Mesenchymal stem cell (in vitro differentiated cells and primary cell): ENCODE measurements around the gene BGLAP.

Experiments
- DNase-seq: peaks from one replicate; pipeline ENCODE4 v3.0.0-alpha.2; 2013
- H2AFZ ChIP-seq: one replicate; pipeline ENCODE4 v1.6.1; 2013; ENCODE audit warnings: low read depth, mild to moderate bottlenecking, control low read depth, inconsistent platforms, low read length, moderate library complexity
- H2AK5ac ChIP-seq: 2 replicates; pipeline ENCODE4 v1.6.1; 2013; ENCODE audit warnings: low read length, moderate library complexity, mild to moderate bottlenecking, inconsistent platforms; ENCODE audit not compliant: severe bottlenecking
- H2BK120ac ChIP-seq: one replicate; pipeline ENCODE4 v1.6.1; 2013; ENCODE audit warnings: low read depth, mild to moderate bottlenecking, inconsistent platforms, low read length, moderate library complexity
- H2BK12ac ChIP-seq, 2 experiments: one replicate each; pipeline ENCODE4 v1.6.1; 2013; ENCODE audit warnings: inconsistent platforms in 2 of 2, low read length in 2 of 2, mild to moderate bottlenecking in 2 of 2, moderate library complexity in 2 of 2, control low read depth in 1 of 2
- H2BK15ac ChIP-seq: one replicate; pipeline ENCODE4 v1.6.1; 2013; ENCODE audit warnings: mild to moderate bottlenecking, low read depth, inconsistent platforms; ENCODE audit not compliant: poor library complexity, severe bottlenecking
- H2BK5ac ChIP-seq: 2 replicates; pipeline ENCODE4 v1.6.1; 2013; ENCODE audit warnings: low read depth, mild to moderate bottlenecking, low read length, control low read depth, inconsistent platforms; ENCODE audit not compliant: poor library complexity, severe bottlenecking
- H3K14ac ChIP-seq, 2 experiments: one replicate each; pipeline ENCODE4 v1.6.1; 2013; ENCODE audit warnings: inconsistent platforms in 2 of 2, low read length in 2 of 2, control low read depth in 1 of 2, mild to moderate bottlenecking in 1 of 2, moderate library complexity in 1 of 2
- H3K18ac ChIP-seq, 2 experiments: one replicate each; pipeline ENCODE4 v1.6.1; 2013; ENCODE audit warnings: inconsistent platforms in 2 of 2, low read length in 2 of 2, control low read depth in 1 of 2, low read depth in 1 of 2, mild to moderate bottlenecking in 1 of 2
- H3K23ac ChIP-seq, 2 experiments: one replicate each; pipeline ENCODE4 v1.6.1; 2013; ENCODE audit warnings: inconsistent platforms in 2 of 2, low read length in 2 of 2, mild to moderate bottlenecking in 2 of 2, moderate library complexity in 2 of 2, control low read depth in 1 of 2
- H3K27ac ChIP-seq: 2 replicates; pipeline ENCODE4 v1.5.1; 2013; ENCODE audit warnings: mild to moderate bottlenecking, moderate library complexity, low read length, control low read depth, inconsistent platforms; ENCODE audit not compliant: poor library complexity, severe bottlenecking
- H3K27me3 ChIP-seq, 2 experiments: 2 replicates each; pipeline versions ENCODE4 v1.6.1 to v1.7.0; 2013; ENCODE audit warnings: low read length in 2 of 2, mild to moderate bottlenecking in 2 of 2, moderate library complexity in 2 of 2, control low read depth in 1 of 2, inconsistent platforms in 1 of 2; ENCODE audit not compliant: control insufficient read depth in 1 of 2, insufficient read depth in 1 of 2
- H3K36me3 ChIP-seq, 2 experiments: 2 replicates each; pipeline versions ENCODE4 v1.6.1 to v1.7.0; 2013; ENCODE audit warnings: low read length in 2 of 2, control low read depth in 1 of 2, inconsistent platforms in 1 of 2, low read depth in 1 of 2, mild to moderate bottlenecking in 1 of 2; ENCODE audit not compliant: insufficient read depth in 2 of 2, control insufficient read depth in 1 of 2
- H3K4ac ChIP-seq, 2 experiments: one replicate each; pipeline ENCODE4 v1.6.1; 2013; ENCODE audit warnings: inconsistent platforms in 2 of 2, low read length in 2 of 2, mild to moderate bottlenecking in 2 of 2, moderate library complexity in 2 of 2, control low read depth in 1 of 2, low read depth in 1 of 2
- H3K4me1 ChIP-seq: 2 replicates; pipeline ENCODE4 v1.6.1; 2013; ENCODE audit warnings: low read depth, low read length, control low read depth; ENCODE audit not compliant: control insufficient read depth, insufficient read depth
- H3K4me2 ChIP-seq: 2 replicates; pipeline ENCODE4 v1.6.1; 2013; ENCODE audit warnings: low read length, mild to moderate bottlenecking, inconsistent platforms; ENCODE audit not compliant: poor library complexity, severe bottlenecking
- H3K4me3 ChIP-seq, 2 experiments: 2 replicates each; pipeline versions ENCODE4 v1.5.1 to v1.7.0; 2013; ENCODE audit warnings: low read length in 2 of 2, mild to moderate bottlenecking in 2 of 2, control low read depth in 1 of 2, low read depth in 1 of 2; ENCODE audit not compliant: insufficient read depth in 1 of 2
- H3K79me1 ChIP-seq: replicated peaks from 2 replicates; pipeline ENCODE4 v1.6.1; 2013; ENCODE audit warnings: mild to moderate bottlenecking, control low read depth, low read length, inconsistent platforms; ENCODE audit not compliant: poor library complexity, severe bottlenecking
- H3K9ac ChIP-seq: 2 replicates; pipeline ENCODE4 v1.7.0; 2013; ENCODE audit warnings: mild to moderate bottlenecking, low read length, moderate library complexity
- H3K9me3 ChIP-seq: 2 replicates; pipeline ENCODE4 v1.7.0; 2013; ENCODE audit warnings: mild to moderate bottlenecking, low read length; ENCODE audit not compliant: control insufficient read depth
- H4K8ac ChIP-seq: one replicate; pipeline ENCODE4 v1.6.1; 2013; ENCODE audit warnings: inconsistent platforms, mild to moderate bottlenecking, low read length, moderate library complexity
- H4K91ac ChIP-seq: one replicate; pipeline ENCODE4 v1.6.1; 2013; ENCODE audit warnings: mild to moderate bottlenecking, low read length, inconsistent platforms
- WGBS: methylation state at CpG from one replicate; pipeline ENCODE4 v1.1.7; 2013; ENCODE audit warnings: mixed read lengths; 5-methylcytosine and 5-hydroxymethylcytosine counted together

BGLAP gene

GRCh38 chr1:156259805-156260204 lies 17.8 kb downstream of the BGLAP start:
- peaks cover 81 to 84% of the 10 kb centered on the region in 2 experiments for H3K36me3 ChIP-seq
- no peak overlapping the region for H3K4me3 ChIP-seq
- H3K14ac ChIP-seq, result no peak overlapping the region
- H3K9ac ChIP-seq, result no peak overlapping the region
- no peak overlapping the region for H2BK12ac ChIP-seq
- WGBS, result 86% methylated on average over 1 of the region's 3 CpGs
- no peak overlapping the region for H3K4ac ChIP-seq
- H4K8ac ChIP-seq, result no peak overlapping the region
- no peak overlapping the region for H2AFZ ChIP-seq
- H3K18ac ChIP-seq, result no peak overlapping the region
- no peak overlapping the region for H3K4me2 ChIP-seq
- no peak overlapping the region for H3K27ac ChIP-seq
- H2BK5ac ChIP-seq, result no peak overlapping the region
- peak; percentile 32 for DNase-seq
- H3K23ac ChIP-seq, result no peak overlapping the region
- no peak overlapping the region for H2BK120ac ChIP-seq
- peaks cover 32% of the 10 kb centered on the region for H3K79me1 ChIP-seq
- H3K4me1 ChIP-seq, result no peaks in the 10 kb centered on the region
- H4K91ac ChIP-seq, result no peak overlapping the region
- no peaks in the 10 kb centered on the region for H3K27me3 ChIP-seq
- no peak overlapping the region for H2BK15ac ChIP-seq
- H2AK5ac ChIP-seq, result no peak overlapping the region
- H3K9me3 ChIP-seq, result no peaks in the 10 kb centered on the region

DNA sequence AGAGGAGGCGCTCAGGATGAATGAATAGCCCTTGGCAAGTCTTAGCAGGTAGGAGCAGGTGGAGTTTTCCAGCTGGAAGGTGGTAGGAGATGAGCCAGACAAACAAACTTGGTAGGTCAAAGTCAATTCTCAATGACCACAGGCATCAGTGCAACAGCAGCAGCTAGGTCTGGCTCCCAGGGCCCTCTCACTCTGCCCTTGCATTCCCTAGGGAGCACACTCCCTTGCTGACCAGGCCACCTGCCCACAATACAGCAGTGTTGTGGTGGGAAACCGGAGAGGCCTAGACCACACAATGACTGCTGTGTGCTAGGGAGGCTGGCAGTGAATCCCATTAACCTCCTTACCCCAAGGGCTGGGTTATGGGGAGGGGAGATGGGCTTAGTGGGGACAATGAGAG lies 18.9 kb downstream of the BGLAP start:
- H3K79me1 ChIP-seq, result peaks cover 37% of the 10 kb centered on the region
- H3K36me3 ChIP-seq, result peaks cover 85 to 88% of the 10 kb centered on the region in 2 experiments
- no peak overlapping the region for H3K9ac ChIP-seq
- H3K23ac ChIP-seq, result no peak overlapping the region
- H4K91ac ChIP-seq, result no peak overlapping the region
- no peaks in the 10 kb centered on the region for H3K27me3 ChIP-seq
- no peak overlapping the region for H3K27ac ChIP-seq
- H4K8ac ChIP-seq, result no peak overlapping the region
- DNase-seq, result no peak
- no peak overlapping the region for H3K4ac ChIP-seq
- no peak overlapping the region for H2BK12ac ChIP-seq
- no peak overlapping the region for H2AFZ ChIP-seq
- H3K9me3 ChIP-seq, result no peaks in the 10 kb centered on the region
- no peak overlapping the region for H3K4me2 ChIP-seq
- no peak overlapping the region for H2AK5ac ChIP-seq
- no peak overlapping the region for H2BK120ac ChIP-seq
- H3K4me1 ChIP-seq, result no peaks in the 10 kb centered on the region
- 100% methylated on average over 2 of the region's 2 CpGs for WGBS
- no peak overlapping the region for H3K4me3 ChIP-seq
- H3K18ac ChIP-seq, result no peak overlapping the region
- no peak overlapping the region for H2BK5ac ChIP-seq
- no peak overlapping the region for H3K14ac ChIP-seq
- no peak overlapping the region for H2BK15ac ChIP-seq

DNA sequence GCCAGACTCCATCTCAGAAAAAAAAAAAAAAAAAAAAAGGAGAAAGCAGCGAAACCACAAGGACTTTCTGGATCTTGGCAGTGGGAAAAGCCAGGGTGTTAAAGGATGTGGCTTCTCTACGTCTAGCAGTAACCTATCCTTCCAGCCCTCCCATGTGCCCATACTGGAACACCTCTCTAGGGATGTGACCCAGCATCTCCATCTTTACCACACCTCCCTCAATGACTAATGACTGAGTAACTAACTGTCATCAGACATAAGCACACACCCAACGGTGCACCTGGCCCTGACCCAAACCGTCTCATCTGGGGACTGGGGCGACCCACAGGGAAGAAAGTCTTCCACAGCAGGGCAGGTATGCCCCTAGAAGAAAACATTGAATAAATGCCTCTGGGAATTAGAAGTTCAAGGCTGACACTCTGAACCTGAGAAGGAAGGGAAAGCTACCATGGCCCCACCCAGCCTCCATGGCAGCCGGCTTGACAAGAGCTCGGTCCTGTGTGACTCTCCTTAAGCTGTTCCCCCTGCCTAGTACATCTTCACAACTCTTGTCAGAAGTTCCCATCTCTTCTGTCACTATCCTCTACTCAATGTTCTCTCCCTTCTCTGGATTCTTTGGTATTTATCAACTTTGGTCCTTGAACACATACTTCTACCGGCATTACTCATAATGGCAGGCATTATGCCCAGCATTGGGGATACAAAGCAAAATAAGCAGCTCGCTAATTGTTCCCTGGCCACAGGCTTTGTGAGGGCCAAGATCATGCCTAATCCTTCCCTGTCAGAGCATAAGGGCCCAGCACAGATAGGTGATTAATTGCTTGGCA lies 20.7 kb downstream of the BGLAP start:
- Histone ChIP-seq H4K91ac (no peak overlapping the region), H2BK120ac (no peak overlapping the region), H3K23ac (no peak overlapping the region), H4K8ac (no peak overlapping the region), H3K4me1 (no peaks in the 10 kb centered on the region), H3K14ac (no peak overlapping the region), H3K18ac (no peak overlapping the region), H3K9ac (peak overlapping the region; percentile 38), H3K79me1 (peaks cover 37% of the 10 kb centered on the region), H2BK5ac (no peak overlapping the region), H3K36me3 (peaks cover 86 to 89% of the 10 kb centered on the region in 2 experiments), H2AFZ (no peak overlapping the region), H3K27me3 (no peaks in the 10 kb centered on the region), H2BK15ac (no peak overlapping the region), H3K27ac (no peak overlapping the region), H2BK12ac (no peak overlapping the region), H3K9me3 (no peaks in the 10 kb centered on the region), H3K4me2 (no peak overlapping the region), H3K4me3 (peak overlapping the region in 1 of 2 experiments; percentile 21), H2AK5ac (no peak overlapping the region), H3K4ac (no peak overlapping the region)
- no peak for DNase-seq
- 81% methylated on average over 9 of the region's 9 CpGs for WGBS

DNA sequence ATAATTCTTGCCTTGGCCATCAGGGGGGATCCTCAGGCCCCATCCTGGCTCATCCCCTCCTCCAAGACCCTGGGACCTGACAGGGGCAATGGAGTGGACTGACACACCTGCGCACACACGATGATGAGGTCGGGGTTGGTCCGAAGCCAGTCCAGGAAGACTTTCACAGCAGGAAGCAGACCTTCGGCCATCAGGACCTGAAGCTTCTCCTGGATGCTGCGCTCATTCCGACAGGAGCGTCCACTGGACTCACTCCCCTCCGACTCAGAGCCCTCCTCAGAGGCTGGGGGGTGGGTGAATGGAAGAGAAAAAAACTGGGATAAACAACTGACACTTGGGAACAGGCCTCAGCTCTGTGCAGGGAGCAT lies 21.3 kb downstream of the BGLAP start:
- Histone ChIP-seq H3K14ac (no peak overlapping the region), H3K4me2 (no peak overlapping the region), H3K4ac (no peak overlapping the region), H3K27ac (no peak overlapping the region), H4K91ac (no peak overlapping the region), H3K9me3 (no peaks in the 10 kb centered on the region), H3K4me3 (no peak overlapping the region), H3K4me1 (no peaks in the 10 kb centered on the region), H2BK12ac (no peak overlapping the region), H3K9ac (peak overlapping the region; percentile 12), H3K23ac (no peak overlapping the region), H2BK15ac (no peak overlapping the region), H2AK5ac (no peak overlapping the region), H3K18ac (no peak overlapping the region), H3K36me3 (peaks cover 86 to 89% of the 10 kb centered on the region in 2 experiments), H2BK5ac (no peak overlapping the region), H3K79me1 (peaks cover 31% of the 10 kb centered on the region), H2BK120ac (no peak overlapping the region), H4K8ac (no peak overlapping the region), H3K27me3 (no peaks in the 10 kb centered on the region), H2AFZ (no peak overlapping the region)
- WGBS, result 93% methylated on average over 9 of the region's 9 CpGs
- DNase-seq, result no peak
